Sigmoid colon (tissue), 7 donors: ENCODE results near the gene CATSPERB. TPM values are rescaled to one million over a fixed set of nuclear protein-coding genes. Genes with fewer than 3 reads are reported as not detected.

ENCODE experiments used
- DNase-seq: peaks from one replicate; pipeline ENCODE4 v3.0.0-alpha.2; 2019
- H3K27ac ChIP-seq, 4 donors: fragments of 200-600 bp; sonication (generic); one replicate each; pipeline ENCODE4 v1.5.1; 2016 to 2019; ENCODE audit warnings: mild to moderate bottlenecking in 1 of 4
- H3K27me3 ChIP-seq, 3 donors: fragments of 200-600 bp; sonication (generic); one replicate each; pipeline ENCODE4 v1.5.1; 2019; ENCODE audit warnings: mild to moderate bottlenecking in 1 of 3
- H3K36me3 ChIP-seq, 4 donors: fragments of 200-600 bp; sonication (generic); one replicate each; pipeline ENCODE4 v1.5.1; 2016 to 2019
- H3K4me1 ChIP-seq, 4 donors: fragments of 200-600 bp; sonication (generic); one replicate each; pipeline ENCODE4 v1.5.1; 2017 to 2019
- H3K4me3 ChIP-seq, 4 donors: fragments of 200-600 bp; sonication (generic); one replicate each; pipeline ENCODE4 v1.5.1; 2017 to 2019; ENCODE audit warnings: mild to moderate bottlenecking in 2 of 4, moderate library complexity in 1 of 4
- H3K9me3 ChIP-seq, 4 donors: fragments of 200-600 bp in 3 of 4; sonication (generic) in 3 of 4; one replicate each; pipeline versions ENCODE4 v1.5.1 to v1.6.1; 2013 to 2019
- CTCF ChIP-seq, 4 experiments: fragments of 450-650 bp in 3 of 4; fragments of 200-600 bp in 1 of 4; IDR thresholded peaks; one replicate each; pipeline ENCODE4 v1.5.1; 2016 to 2019; ENCODE audit warnings: antibody characterized with exemption in 4 of 4, mild to moderate bottlenecking in 3 of 4, moderate library complexity in 2 of 4
- EP300 ChIP-seq, 4 donors: sonication (generic); formaldehyde crosslinking; IDR thresholded peaks; one replicate each; pipeline ENCODE4 v1.6.1; 2017; ENCODE audit warnings: antibody characterized with exemption in 4 of 4
- POLR2A ChIP-seq, 2 donors: fragments of 450-650 bp; IDR thresholded peaks; one replicate each; pipeline ENCODE4 v1.6.1; 2016; ENCODE audit warnings: antibody characterized with exemption in 2 of 2, mild to moderate bottlenecking in 2 of 2, moderate library complexity in 2 of 2
- POLR2AphosphoS5 ChIP-seq, 4 donors: sonication (generic); formaldehyde crosslinking; IDR thresholded peaks; one replicate each; pipeline ENCODE4 v1.6.1; 2017; ENCODE audit warnings: antibody characterized with exemption in 4 of 4
- WGBS, 2 donors: extraction: QIAGEN DNeasy Blood & Tissue Kit; methylation state at CpG; one replicate each; pipeline ENCODE4 v1.1.7; 2013; 5-methylcytosine and 5-hydroxymethylcytosine counted together
- intact Hi-C: fragments of 100-400 bp; cut with DNase I; formaldehyde crosslinking; loops from one replicate; pipeline ENCODE4 v1.15.1; 2023
- polyA plus RNA-seq, 3 donors: library from polyadenylated mRNA; stranded (reverse); fragments of 200-250 nt; gene quantifications; one replicate each; pipeline ENCODE4 v1.2.3, GENCODE V29; 2013
- total RNA-seq, 4 donors: library from RNA; depleted of rRNA; stranded (reverse); fragments of >200 nt; gene quantifications; one replicate each; pipeline ENCODE4 v1.1.0, GENCODE V29; 2016
- donor health status: healthy with polysubstance abuse.
- donor health status: Bipolar disorder and iron deficiency.
- donor health status: healthy.

The CATSPERB gene
- total and polyA plus RNA-seq, 7 donors: 0.14 to 6.7 (median 1.4) TPM

GRCh38 chr14:91614187-91614586, 117.7 kb downstream of the CATSPERB start:
- Histone ChIP-seq H3K4me1 (no peaks in the 10 kb centered on the region), H3K36me3 (no peaks in the 10 kb centered on the region), H3K27ac (no peak overlapping the region), H3K27me3 (no peaks in the 10 kb centered on the region), H3K9me3 (no peaks in the 10 kb centered on the region), H3K4me3 (no peak overlapping the region)
- WGBS, 2 donors: 45 to 47% methylated on average over 2 of the region's 2 CpGs
- no peak for TF ChIP-seq POLR2A (IDR thresholded peaks at IDR 0.05)
- no peak for TF ChIP-seq EP300 (IDR thresholded peaks at IDR 0.05)
- TF ChIP-seq CTCF (IDR thresholded peaks at IDR 0.05): no peak
- TF ChIP-seq POLR2AphosphoS5 (IDR thresholded peaks at IDR 0.05): no peak
- DNase-seq: no peak
- intact Hi-C loops: no loop called here

GRCh38 chr14:91613459-91614112, 118.3 kb downstream of the CATSPERB start:
- TF ChIP-seq POLR2A (IDR thresholded peaks at IDR 0.05): no peak
- TF ChIP-seq POLR2AphosphoS5 (IDR thresholded peaks at IDR 0.05): no peak
- no peak for TF ChIP-seq EP300 (IDR thresholded peaks at IDR 0.05)
- no peak for TF ChIP-seq CTCF (IDR thresholded peaks at IDR 0.05)
- DNase-seq: no peak
- WGBS, 2 donors: 94 to 96% methylated on average over 6 of the region's 6 CpGs
- no peaks in the 10 kb centered on the region for H3K9me3 ChIP-seq
- H3K27me3 ChIP-seq: no peaks in the 10 kb centered on the region
- no peaks in the 10 kb centered on the region for H3K36me3 ChIP-seq
- H3K4me3 ChIP-seq: no peak overlapping the region
- H3K27ac ChIP-seq: no peak overlapping the region
- no peaks in the 10 kb centered on the region for H3K4me1 ChIP-seq
- intact Hi-C loops: no loop called here

GRCh38 chr14:91611528-91611927, 120.4 kb downstream of the CATSPERB start:
- H3K36me3 ChIP-seq: no peaks in the 10 kb centered on the region
- TF ChIP-seq EP300 (IDR thresholded peaks at IDR 0.05) (no peak), POLR2AphosphoS5 (IDR thresholded peaks at IDR 0.05) (no peak), CTCF (IDR thresholded peaks at IDR 0.05) (no peak), POLR2A (IDR thresholded peaks at IDR 0.05) (no peak)
- 69% methylated on average over 2 of the region's 2 CpGs for WGBS, 2 donors
- H3K27ac ChIP-seq: no peak overlapping the region
- intact Hi-C loops: no loop called here
- DNase-seq: no peak
- no peaks in the 10 kb centered on the region for H3K27me3 ChIP-seq
- H3K9me3 ChIP-seq: no peaks in the 10 kb centered on the region
- no peaks in the 10 kb centered on the region for H3K4me1 ChIP-seq
- H3K4me3 ChIP-seq: no peak overlapping the region

- intact Hi-C loops: no loop called here
- H3K27me3 ChIP-seq: no peaks in the 10 kb centered on the region
- H3K27ac ChIP-seq: no peak overlapping the region
- H3K9me3 ChIP-seq: no peaks in the 10 kb centered on the region
- no peaks in the 10 kb centered on the region for H3K36me3 ChIP-seq
- H3K4me1 ChIP-seq: no peaks in the 10 kb centered on the region
- TF ChIP-seq POLR2AphosphoS5 (IDR thresholded peaks at IDR 0.05) (no peak), EP300 (IDR thresholded peaks at IDR 0.05) (no peak), CTCF (IDR thresholded peaks at IDR 0.05) (no peak)
- DNase-seq: no peak
- WGBS, 2 donors: 28 to 65% methylated on average over 3 of the region's 3 CpGs
- H3K4me3 ChIP-seq: no peak overlapping the region
Measured at GRCh38 chr14:91609161-91609560, 122.7 kb downstream of the CATSPERB start.
